ENCODE data around the gene EEF2K. TPM values are rescaled to one million over a fixed set of nuclear protein-coding genes. Genes with fewer than 3 reads are reported as not detected.

EEF2K gene
- total RNA-seq, 1 experiment from 2014 or later = 31.0 TPM

- no TSS peak for BruUV-seq (replicated peaks)
- no peak overlapping the region for H2AFZ ChIP-seq (ENCODE audit: low read depth, low read length, poor library complexity, severe bottlenecking)
- POLR2A ChIA-PET = no interaction called here
These were observed 123.2 kb downstream of the EEF2K start for GRCh38 chr16:22329199-22329695.

DNA sequence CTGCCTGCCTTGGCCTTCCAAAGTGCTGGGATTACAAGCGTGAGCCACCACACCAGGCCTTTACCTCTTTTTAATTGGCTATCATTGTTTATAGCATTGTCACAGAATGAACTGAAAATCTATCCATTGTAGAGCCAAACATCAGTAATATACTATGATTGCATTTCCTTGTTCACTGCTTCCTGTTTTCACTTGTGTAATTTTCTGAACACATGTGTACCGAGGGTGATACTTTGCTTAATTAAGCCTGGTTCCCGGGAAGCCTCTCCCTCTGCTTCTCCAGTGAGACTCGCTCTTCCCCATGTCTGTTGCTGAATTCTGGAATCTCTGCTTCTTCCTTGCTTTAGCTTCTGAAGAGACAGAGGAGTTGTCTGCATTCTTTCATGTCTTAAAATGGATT lies 124.2 kb downstream of the EEF2K start:
- H3K4me1 ChIP-seq (ENCODE audit: control insufficient read depth in 1 of 2, insufficient read depth in 2 of 2, low read length in 2 of 2) = no peaks in the 10 kb centered on the region
- no peaks in the 10 kb centered on the region for H3K27me3 ChIP-seq (ENCODE audit: insufficient read depth, low read length)
- H2AFZ ChIP-seq (ENCODE audit: low read depth, low read length, poor library complexity, severe bottlenecking) = no peak overlapping the region
- H3K36me3 ChIP-seq (ENCODE audit: control insufficient read depth in 1 of 2, insufficient read depth in 2 of 2, low read length in 2 of 2) = peaks cover 32 to 41% of the 10 kb centered on the region in 2 experiments
- BruUV-seq (replicated peaks) = no TSS peak
- intact Hi-C loops (cut with micrococcal nuclease) = no loop called here
- H3K9me2 ChIP-seq (ENCODE audit: insufficient read depth) = no peaks in the 10 kb centered on the region
- peaks cover 10% of the 10 kb centered on the region for H3K79me2 ChIP-seq (ENCODE audit: insufficient read depth, low read length)
- H3K27ac ChIP-seq (ENCODE audit: low read depth, low read length) = no peak overlapping the region
- ATAC-seq (no peak), DNase-seq (ENCODE audit: low read depth, low spot score) (no peak)
- H3K9me3 ChIP-seq (ENCODE audit: control insufficient read depth in 1 of 2, insufficient read depth in 1 of 2, low read depth in 1 of 2, low read length in 2 of 2) = no peaks in the 10 kb centered on the region
- ChIA-PET POLR2A (no interaction called here), CTCF (interaction anchor here (0.7 to 2.1 kb wide), 2 partner anchors 9 to 1279 kb away, joined by 3 to 6 read pairs; no protein-coding TSS in a partner anchor), RAD21 (ENCODE audit: low non-redundant PET in 1 of 2, low total read pairs in 2 of 2, uncharacterized antibody in 2 of 2, unreplicated experiment in 2 of 2) (no interaction called here)
- H3K4me2 ChIP-seq (ENCODE audit: low read length) = no peak overlapping the region
- H4K20me1 ChIP-seq (ENCODE audit: insufficient read depth) = no peaks in the 10 kb centered on the region
- no peak overlapping the region for H3K9ac ChIP-seq (ENCODE audit: low read length)
- H3K4me3 ChIP-seq (replicated peaks in 1 of 2; ENCODE audit: low read depth in 1 of 2, low read length in 2 of 2) = no peak overlapping the region
- TF ChIP-seq MAX (IDR thresholded peaks at IDR 0.05) (no peak), POLR2AphosphoS5 (IDR thresholded peaks at IDR 0.05; ENCODE audit: low read depth, low read length) (no peak), ZBTB33 (IDR thresholded peaks at IDR 0.05; ENCODE audit: extremely low read depth, insufficient replicate concordance, low read length) (no peak), EGR1 (IDR thresholded peaks at IDR 0.05; ENCODE audit: low read depth) (no peak), ELF1 (IDR thresholded peaks at IDR 0.05; ENCODE audit: borderline replicate concordance, low read depth) (no peak), TCF7L2 (IDR thresholded peaks at IDR 0.05; ENCODE audit: borderline replicate concordance, extremely low read depth, insufficient read depth, insufficient read length) (no peak), SRF (IDR thresholded peaks at IDR 0.05; ENCODE audit: low read depth) (no peak), CEBPB (IDR thresholded peaks at IDR 0.05; ENCODE audit: low read depth) (no peak), JUND (IDR thresholded peaks at IDR 0.05) (no peak)
- TF ChIP-seq, protein P1, sequence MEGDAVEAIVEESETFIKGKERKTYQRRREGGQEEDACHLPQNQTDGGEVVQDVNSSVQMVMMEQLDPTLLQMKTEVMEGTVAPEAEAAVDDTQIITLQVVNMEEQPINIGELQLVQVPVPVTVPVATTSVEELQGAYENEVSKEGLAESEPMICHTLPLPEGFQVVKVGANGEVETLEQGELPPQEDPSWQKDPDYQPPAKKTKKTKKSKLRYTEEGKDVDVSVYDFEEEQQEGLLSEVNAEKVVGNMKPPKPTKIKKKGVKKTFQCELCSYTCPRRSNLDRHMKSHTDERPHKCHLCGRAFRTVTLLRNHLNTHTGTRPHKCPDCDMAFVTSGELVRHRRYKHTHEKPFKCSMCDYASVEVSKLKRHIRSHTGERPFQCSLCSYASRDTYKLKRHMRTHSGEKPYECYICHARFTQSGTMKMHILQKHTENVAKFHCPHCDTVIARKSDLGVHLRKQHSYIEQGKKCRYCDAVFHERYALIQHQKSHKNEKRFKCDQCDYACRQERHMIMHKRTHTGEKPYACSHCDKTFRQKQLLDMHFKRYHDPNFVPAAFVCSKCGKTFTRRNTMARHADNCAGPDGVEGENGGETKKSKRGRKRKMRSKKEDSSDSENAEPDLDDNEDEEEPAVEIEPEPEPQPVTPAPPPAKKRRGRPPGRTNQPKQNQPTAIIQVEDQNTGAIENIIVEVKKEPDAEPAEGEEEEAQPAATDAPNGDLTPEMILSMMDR (IDR thresholded peaks at IDR 0.05 in 2 of 3, conservative IDR thresholded peaks at IDR 0.05 in 1 of 3; ENCODE audit: borderline replicate concordance in 1 of 3, insufficient read depth in 1 of 3, low read depth in 2 of 3, low read length in 2 of 3) = no peak

More at GRCh38 chr16:22329199-22329695, 123.2 kb downstream of the EEF2K start:
- Histone ChIP-seq H3K4me2 (ENCODE audit: low read length) (no peak overlapping the region), H3K36me3 (ENCODE audit: control insufficient read depth in 1 of 2, insufficient read depth in 2 of 2, low read length in 2 of 2) (peaks cover 36 to 37% of the 10 kb centered on the region in 2 experiments), H3K27me3 (ENCODE audit: insufficient read depth, low read length) (no peaks in the 10 kb centered on the region), H3K27ac (ENCODE audit: low read depth, low read length) (no peak overlapping the region), H3K9me2 (ENCODE audit: insufficient read depth) (no peaks in the 10 kb centered on the region), H3K4me1 (ENCODE audit: control insufficient read depth in 1 of 2, insufficient read depth in 2 of 2, low read length in 2 of 2) (no peaks in the 10 kb centered on the region), H3K9ac (ENCODE audit: low read length) (no peak overlapping the region), H3K9me3 (ENCODE audit: control insufficient read depth in 1 of 2, insufficient read depth in 1 of 2, low read depth in 1 of 2, low read length in 2 of 2) (no peaks in the 10 kb centered on the region), H4K20me1 (ENCODE audit: insufficient read depth) (no peaks in the 10 kb centered on the region), H3K4me3 (replicated peaks in 1 of 2; ENCODE audit: low read depth in 1 of 2, low read length in 2 of 2) (no peak overlapping the region), H3K79me2 (ENCODE audit: insufficient read depth, low read length) (peaks cover 10% of the 10 kb centered on the region)
- intact Hi-C loops (cut with micrococcal nuclease) = loop anchor here (10.0 kb wide), 3 partner anchors 56 to 1024 kb away; no protein-coding TSS in a partner anchor
- RAD21 ChIA-PET (ENCODE audit: low non-redundant PET in 1 of 2, low total read pairs in 2 of 2, uncharacterized antibody in 2 of 2, unreplicated experiment in 2 of 2) = no interaction called here
- TF ChIP-seq SP1 (IDR thresholded peaks at IDR 0.05; ENCODE audit: low read depth) = no peak
- no peak for TF ChIP-seq YY1 (IDR thresholded peaks at IDR 0.05; ENCODE audit: extremely low read depth, insufficient replicate concordance, low read depth, low read length)
- no peak for TF ChIP-seq ZFX (IDR thresholded peaks at IDR 0.05)
- TF ChIP-seq EZH2 (IDR thresholded peaks at IDR 0.05) = no peak
- no peak for TF ChIP-seq FOSL1 (IDR thresholded peaks at IDR 0.05; ENCODE audit: low read depth)
- no peak for ATAC-seq
- CTCF ChIA-PET = interaction anchor here (2.1 kb wide), 1 partner anchor 8 kb away, joined by 6 read pairs; no protein-coding TSS in a partner anchor
- no peak for DNase-seq (ENCODE audit: low read depth, low spot score)
